CD8-positive, alpha-beta memory T cell (primary cell): ENCODE measurements around the gene SLC24A3. TPM values are rescaled to one million over a fixed set of nuclear protein-coding genes. Genes with fewer than 3 reads are reported as not detected.
A peak's percentile ranks its signal among the peaks of the same experiment; 100 is the strongest.

Experiments
- CTCF ChIA-PET: fragments of 350-600 bp; sonication (Branson Sonifier 250); formaldehyde crosslinking; loops from one replicate; lab custom pipeline; 2021; ENCODE audit warnings: antibody characterized with exemption; lab: Charles Lee
- POLR2A ChIA-PET: fragments of 350-600 bp; sonication (Branson Sonifier 250); formaldehyde crosslinking; loops from one replicate; lab custom pipeline; 2021; ENCODE audit warnings: antibody characterized with exemption; lab: Charles Lee
- DNase-seq, 5 donors: peaks; one replicate each; pipeline versions ENCODE4 v3.0.0 to v3.0.0-alpha.2; 2020 to 2022; ENCODE audit warnings: mixed read lengths in 1 of 5
- H3K27ac ChIP-seq: one replicate; pipeline ENCODE4 v1.7.0; 2013; ENCODE audit warnings: low read depth, mild to moderate bottlenecking, low read length, moderate library complexity
- H3K27me3 ChIP-seq: 2 replicates; pipeline ENCODE4 v1.7.0; 2013; ENCODE audit warnings: low read length, mild to moderate bottlenecking; ENCODE audit not compliant: insufficient read depth, poor library complexity, severe bottlenecking
- H3K36me3 ChIP-seq: 2 replicates; pipeline ENCODE4 v1.7.0; 2013; ENCODE audit warnings: mild to moderate bottlenecking, low read length, moderate library complexity; ENCODE audit not compliant: insufficient read depth
- H3K4me1 ChIP-seq: 2 replicates; pipeline ENCODE4 v1.7.0; 2013; ENCODE audit warnings: mild to moderate bottlenecking, low read length, moderate library complexity; ENCODE audit not compliant: insufficient read depth
- H3K4me3 ChIP-seq: 2 replicates; pipeline ENCODE4 v1.7.0; 2013; ENCODE audit warnings: mild to moderate bottlenecking, low read length
- H3K9me3 ChIP-seq: 2 replicates; pipeline ENCODE4 v1.7.0; 2013; ENCODE audit warnings: mild to moderate bottlenecking, low read length
- H3K27ac Mint-ChIP-seq, 8 donors: one replicate each; pipeline ENCODE4 v1.8.0; 2020 to 2021; ENCODE audit warnings: mixed read lengths in 8 of 8, mild to moderate bottlenecking in 6 of 8, inconsistent platforms in 3 of 8, moderate library complexity in 3 of 8
- H3K27me3 Mint-ChIP-seq, 2 donors: one replicate each; pipeline ENCODE4 v1.8.0; 2020 to 2021; ENCODE audit warnings: mixed read lengths in 2 of 2, mild to moderate bottlenecking in 1 of 2, moderate library complexity in 1 of 2
- H3K36me3 Mint-ChIP-seq, 3 donors: one replicate each; pipeline ENCODE4 v1.8.0; 2020 to 2021; ENCODE audit warnings: mixed read lengths in 3 of 3, inconsistent platforms in 1 of 3, mild to moderate bottlenecking in 1 of 3
- H3K4me1 Mint-ChIP-seq, 3 donors: one replicate each; pipeline ENCODE4 v1.8.0; 2020 to 2021; ENCODE audit warnings: mixed read lengths in 3 of 3, inconsistent platforms in 1 of 3, mild to moderate bottlenecking in 1 of 3
- H3K4me3 Mint-ChIP-seq, 7 donors: one replicate each; pipeline ENCODE4 v1.8.0; 2020 to 2021; ENCODE audit warnings: mixed read lengths in 7 of 7, mild to moderate bottlenecking in 6 of 7, moderate library complexity in 4 of 7, inconsistent platforms in 2 of 7
- H3K9me3 Mint-ChIP-seq, 5 donors: one replicate each; pipeline ENCODE4 v1.8.0; 2020 to 2022; ENCODE audit warnings: mixed read lengths in 5 of 5, mild to moderate bottlenecking in 3 of 5, moderate library complexity in 2 of 5, inconsistent platforms in 1 of 5
- polyA plus RNA-seq: library from polyadenylated mRNA; unstranded; fragments of 300-500 nt; fragmentation: Illumina TruSeq; gene quantifications from one replicate; pipeline ENCODE4 v1.2.3, GENCODE V29; 2021
- total RNA-seq, 2 experiments: library from RNA; stranded (reverse); gene quantifications; one replicate each; pipeline ENCODE4 v1.2.3, GENCODE V29; 2021

The SLC24A3 gene
- total and polyA plus RNA-seq, 3 experiments from 2014 or later, result not detected

- no peaks in the 10 kb centered on the region for H3K27me3 ChIP-seq
- no peak overlapping the region for H3K4me3 ChIP-seq
- Mint-ChIP-seq H3K27ac (no peak overlapping the region), H3K4me1 (no peaks in the 10 kb centered on the region), H3K4me3 (no peak overlapping the region), H3K27me3 (peaks cover 22 to 38% of the 10 kb centered on the region in 2 donors), H3K36me3 (no peaks in the 10 kb centered on the region), H3K9me3 (peaks cover 0 to 7% (median 0%) of the 10 kb centered on the region in 5 donors)
- H3K4me1 ChIP-seq, result no peaks in the 10 kb centered on the region
- ChIA-PET CTCF (no interaction called here), POLR2A (no interaction called here)
- H3K36me3 ChIP-seq, result no peaks in the 10 kb centered on the region
- no peak overlapping the region for H3K27ac ChIP-seq
- no peaks in the 10 kb centered on the region for H3K9me3 ChIP-seq
- DNase-seq, result no peak
Observed at GRCh38 chr20:19756761-19757486, 544.5 kb downstream of the SLC24A3 start.

- Mint-ChIP-seq H3K4me3 (peak overlapping the region in 2 of 7 donors; percentile 15), H3K27ac (no peak overlapping the region), H3K4me1 (no peaks in the 10 kb centered on the region), H3K36me3 (no peaks in the 10 kb centered on the region), H3K9me3 (peaks cover 0 to 7% (median 0%) of the 10 kb centered on the region in 5 donors), H3K27me3 (peaks cover 22 to 38% of the 10 kb centered on the region in 2 donors)
- POLR2A ChIA-PET, result no interaction called here
- Histone ChIP-seq H3K27ac (no peak overlapping the region), H3K4me3 (no peak overlapping the region), H3K27me3 (no peaks in the 10 kb centered on the region), H3K36me3 (no peaks in the 10 kb centered on the region), H3K9me3 (no peaks in the 10 kb centered on the region), H3K4me1 (no peaks in the 10 kb centered on the region)
- CTCF ChIA-PET, result no interaction called here
- no peak for DNase-seq
Observed at GRCh38 chr20:19757487-19758132, 545.2 kb downstream of the SLC24A3 start.

GRCh38 chr20:19758133-19758500 is 545.7 kb downstream of the SLC24A3 start, which contains the start of gene RIN2:
TSS of gene RIN2 (plus strand) at chr20:19758258. CDS start at chr20:19889602, 131,344 bp downstream.
- Mint-ChIP-seq H3K4me1 (no peaks in the 10 kb centered on the region), H3K36me3 (no peaks in the 10 kb centered on the region), H3K27me3 (peaks cover 22 to 38% of the 10 kb centered on the region in 2 donors), H3K9me3 (peaks cover 0 to 7% (median 0%) of the 10 kb centered on the region in 5 donors), H3K27ac (no peak within 1 kb of the TSS), H3K4me3 (peak within 1 kb of the TSS in 2 of 7 donors; percentile 15)
- Histone ChIP-seq H3K36me3 (no peaks in the 10 kb centered on the region), H3K4me1 (no peaks in the 10 kb centered on the region), H3K9me3 (no peaks in the 10 kb centered on the region), H3K4me3 (no peak within 1 kb of the TSS), H3K27ac (no peak within 1 kb of the TSS), H3K27me3 (no peaks in the 10 kb centered on the region)
- POLR2A ChIA-PET, result no interaction called here
- CTCF ChIA-PET, result no interaction called here
- DNase-seq, result no peak

GRCh38 chr20:19758501-19759331 is 546.3 kb downstream of the SLC24A3 start:
- H3K27me3 ChIP-seq, result no peaks in the 10 kb centered on the region
- no peak overlapping the region for H3K4me3 ChIP-seq
- no peak for DNase-seq
- H3K27ac ChIP-seq, result no peak overlapping the region
- H3K9me3 ChIP-seq, result no peaks in the 10 kb centered on the region
- no peaks in the 10 kb centered on the region for H3K36me3 ChIP-seq
- peaks cover 0 to 6% (median 0%) of the 10 kb centered on the region in 5 donors for H3K9me3 Mint-ChIP-seq
- POLR2A ChIA-PET, result no interaction called here
- no peak overlapping the region for H3K27ac Mint-ChIP-seq
- H3K4me1 ChIP-seq, result no peaks in the 10 kb centered on the region
- CTCF ChIA-PET, result no interaction called here
- H3K36me3 Mint-ChIP-seq, result no peaks in the 10 kb centered on the region
- H3K27me3 Mint-ChIP-seq, result peaks cover 22 to 34% of the 10 kb centered on the region in 2 donors
- H3K4me1 Mint-ChIP-seq, result no peaks in the 10 kb centered on the region
- no peak overlapping the region for H3K4me3 Mint-ChIP-seq

- CTCF ChIA-PET, result no interaction called here
- H3K27me3 ChIP-seq, result no peaks in the 10 kb centered on the region
- Mint-ChIP-seq H3K4me1 (no peaks in the 10 kb centered on the region), H3K27me3 (peaks cover 22 to 31% of the 10 kb centered on the region in 2 donors), H3K27ac (no peak overlapping the region), H3K36me3 (no peaks in the 10 kb centered on the region), H3K4me3 (no peak overlapping the region), H3K9me3 (peaks cover 0 to 3% (median 0%) of the 10 kb centered on the region in 5 donors)
- H3K4me3 ChIP-seq, result no peak overlapping the region
- H3K4me1 ChIP-seq, result no peaks in the 10 kb centered on the region
- POLR2A ChIA-PET, result no interaction called here
- H3K27ac ChIP-seq, result no peak overlapping the region
- no peak for DNase-seq
- H3K9me3 ChIP-seq, result no peaks in the 10 kb centered on the region
- H3K36me3 ChIP-seq, result no peaks in the 10 kb centered on the region
Observed at GRCh38 chr20:19760371-19760721, 547.9 kb downstream of the SLC24A3 start.

GRCh38 chr20:19761326-19761725 is 548.9 kb downstream of the SLC24A3 start:
- Histone ChIP-seq H3K4me1 (no peaks in the 10 kb centered on the region), H3K36me3 (no peaks in the 10 kb centered on the region), H3K27ac (no peak overlapping the region), H3K9me3 (no peaks in the 10 kb centered on the region), H3K4me3 (no peak overlapping the region), H3K27me3 (no peaks in the 10 kb centered on the region)
- ChIA-PET CTCF (no interaction called here), POLR2A (no interaction called here)
- no peaks in the 10 kb centered on the region for H3K36me3 Mint-ChIP-seq
- peaks cover 0 to 3% (median 0%) of the 10 kb centered on the region in 5 donors for H3K9me3 Mint-ChIP-seq
- no peak overlapping the region for H3K4me3 Mint-ChIP-seq
- no peak overlapping the region for H3K27ac Mint-ChIP-seq
- H3K4me1 Mint-ChIP-seq, result no peaks in the 10 kb centered on the region
- H3K27me3 Mint-ChIP-seq, result peaks cover 18 to 29% of the 10 kb centered on the region in 2 donors
- DNase-seq, result no peak

- Mint-ChIP-seq H3K4me3 (no peak overlapping the region), H3K27ac (no peak overlapping the region), H3K36me3 (no peaks in the 10 kb centered on the region), H3K4me1 (no peaks in the 10 kb centered on the region), H3K27me3 (peaks cover 14 to 27% of the 10 kb centered on the region in 2 donors), H3K9me3 (peaks cover 0 to 3% (median 0%) of the 10 kb centered on the region in 5 donors)
- DNase-seq, result no peak
- no peak overlapping the region for H3K4me3 ChIP-seq
- ChIA-PET POLR2A (no interaction called here), CTCF (no interaction called here)
- H3K27ac ChIP-seq, result no peak overlapping the region
- no peaks in the 10 kb centered on the region for H3K9me3 ChIP-seq
- no peaks in the 10 kb centered on the region for H3K4me1 ChIP-seq
- no peaks in the 10 kb centered on the region for H3K27me3 ChIP-seq
- H3K36me3 ChIP-seq, result no peaks in the 10 kb centered on the region
Observed at GRCh38 chr20:19761841-19762240, 549.4 kb downstream of the SLC24A3 start.

GRCh38 chr20:19764207-19764606 is 551.8 kb downstream of the SLC24A3 start:
- no peak overlapping the region for H3K4me3 ChIP-seq
- DNase-seq, result no peak
- Mint-ChIP-seq H3K36me3 (no peaks in the 10 kb centered on the region), H3K4me3 (no peak overlapping the region), H3K4me1 (no peaks in the 10 kb centered on the region), H3K27ac (no peak overlapping the region), H3K27me3 (peaks cover 10 to 20% of the 10 kb centered on the region in 2 donors), H3K9me3 (peaks cover 0 to 4% (median 0%) of the 10 kb centered on the region in 5 donors)
- H3K4me1 ChIP-seq, result no peaks in the 10 kb centered on the region
- no peaks in the 10 kb centered on the region for H3K9me3 ChIP-seq
- CTCF ChIA-PET, result no interaction called here
- H3K27ac ChIP-seq, result no peak overlapping the region
- no peaks in the 10 kb centered on the region for H3K27me3 ChIP-seq
- no peaks in the 10 kb centered on the region for H3K36me3 ChIP-seq
- POLR2A ChIA-PET, result no interaction called here
